Neural cell (in vitro differentiated cells): ENCODE measurements around the gene KCNIP4. TPM values are rescaled to one million over a fixed set of nuclear protein-coding genes. Genes with fewer than 3 reads are reported as not detected.

Source experiments
- H2AFZ ChIP-seq: fragments of 200-600, 300-800 bp; sonication (generic), shearing (Covaris generic); 2 replicates; pipeline ENCODE4 v1.6.0; 2014; ENCODE audit warnings: low read depth, mild to moderate bottlenecking, antibody characterized with exemption, low read length, moderate library complexity
- H3F3A ChIP-seq: fragments of 200-600 bp; shearing (Covaris generic); 2 replicates; pipeline ENCODE4 v1.6.1; 2016; ENCODE audit warnings: mild to moderate bottlenecking, moderate library complexity, mixed read lengths, antibody characterized with exemption, low read length; ENCODE audit not compliant: insufficient read depth, poor library complexity, severe bottlenecking
- H3K27ac ChIP-seq: fragments of 200-600, 300-800 bp; sonication (generic), shearing (Covaris generic); 2 replicates; pipeline ENCODE4 v1.5.1; 2014; ENCODE audit warnings: mild to moderate bottlenecking, low read length, moderate library complexity
- H3K27me3 ChIP-seq: fragments of 300-800, 200-600 bp; sonication (generic), shearing (Covaris generic); 2 replicates; pipeline ENCODE4 v1.6.0; 2014; ENCODE audit warnings: mild to moderate bottlenecking, low read depth, low read length, moderate library complexity; ENCODE audit not compliant: insufficient read depth
- H3K36me3 ChIP-seq: fragments of 300-800, 200-600 bp; sonication (generic), shearing (Covaris generic); 2 replicates; pipeline ENCODE4 v1.5.1; 2014; ENCODE audit warnings: mild to moderate bottlenecking, antibody characterized with exemption, low read length, moderate library complexity; ENCODE audit not compliant: insufficient read depth
- H3K4me2 ChIP-seq: fragments of 300-800, 200-600 bp; sonication (generic), shearing (Covaris generic); 2 replicates; pipeline ENCODE4 v1.6.0; 2014; ENCODE audit warnings: mild to moderate bottlenecking, low read length
- H3K4me3 ChIP-seq: fragments of 300-800, 200-600 bp; sonication (generic), shearing (Covaris generic); 2 replicates; pipeline ENCODE4 v1.5.1; 2014; ENCODE audit warnings: mild to moderate bottlenecking, low read length, moderate library complexity
- H3K79me2 ChIP-seq: fragments of 200-600 bp; shearing (Covaris generic); replicated peaks from 2 replicates; pipeline ENCODE4 v1.6.0; 2014; ENCODE audit warnings: mild to moderate bottlenecking, low read length, moderate library complexity; ENCODE audit not compliant: insufficient read depth
- H3K9ac ChIP-seq: fragments of 300-800, 200-600 bp; sonication (generic), shearing (Covaris generic); 2 replicates; pipeline ENCODE4 v1.6.1; 2016; ENCODE audit warnings: mild to moderate bottlenecking, low read length, mixed read lengths
- H3K9me2 ChIP-seq: fragments of 200-600 bp; shearing (Covaris generic); 2 replicates; pipeline ENCODE4 v1.6.1; 2016; ENCODE audit warnings: mild to moderate bottlenecking, low read length, mixed read lengths; ENCODE audit not compliant: insufficient read depth
- H3K9me3 ChIP-seq: fragments of 200-600, 300-800 bp; sonication (generic), shearing (Covaris generic); 2 replicates; pipeline ENCODE4 v1.6.1; 2016; ENCODE audit warnings: mild to moderate bottlenecking, mixed run types, low read length, moderate library complexity, mixed read lengths
- H4K20me1 ChIP-seq: fragments of 200-600 bp; shearing (Covaris generic); 2 replicates; pipeline ENCODE4 v1.6.1; 2016; ENCODE audit warnings: mild to moderate bottlenecking, mixed run types; ENCODE audit not compliant: insufficient read depth
- EP300 ChIP-seq: fragments of 450-650 bp; conservative IDR thresholded peaks from 2 replicates; pipeline ENCODE4 v1.6.1; 2014; ENCODE audit warnings: antibody characterized with exemption, mild to moderate bottlenecking, moderate library complexity; ENCODE audit not compliant: poor library complexity, severe bottlenecking
- EZH2 ChIP-seq: fragments of 200-600, 300-800 bp; shearing (Covaris generic), sonication (generic); IDR thresholded peaks from 2 replicates; pipeline ENCODE4 v1.6.1; 2014; ENCODE audit warnings: antibody characterized with exemption, low read length, borderline replicate concordance, mild to moderate bottlenecking; ENCODE audit not compliant: insufficient read depth, poor library complexity, severe bottlenecking
- MXI1 ChIP-seq: fragments of 450-650 bp; conservative IDR thresholded peaks from 2 replicates; pipeline ENCODE4 v1.6.1; 2014; ENCODE audit warnings: antibody characterized with exemption, mild to moderate bottlenecking; ENCODE audit not compliant: poor library complexity, severe bottlenecking
- POLR2AphosphoS5 ChIP-seq: IDR thresholded peaks from 2 replicates; pipeline ENCODE4 v1.6.1; 2012
- RAD21 ChIP-seq: fragments of 450-650 bp; conservative IDR thresholded peaks from 2 replicates; pipeline ENCODE4 v1.6.1; 2014; ENCODE audit warnings: antibody characterized with exemption, mild to moderate bottlenecking, moderate library complexity
- REST ChIP-seq: IDR thresholded peaks from 2 replicates; pipeline ENCODE4 v1.6.1; 2012; ENCODE audit warnings: borderline replicate concordance
- SMC3 ChIP-seq: fragments of 450-650 bp; conservative IDR thresholded peaks from 2 replicates; pipeline ENCODE4 v1.6.1; 2014; ENCODE audit warnings: antibody characterized with exemption, mild to moderate bottlenecking, moderate library complexity; ENCODE audit not compliant: poor library complexity
- TAF1 ChIP-seq: IDR thresholded peaks from 2 replicates; pipeline ENCODE4 v1.6.1; 2012; ENCODE audit warnings: low read depth
- polyA plus RNA-seq: library from polyadenylated mRNA; depleted of rRNA; stranded (reverse); fragments of >200 nt; gene quantifications from 2 replicates; pipeline ENCODE4 v1.2.3, GENCODE V29; 2014
- TF ChIP-seq, protein P1 (sequence below): fragments of 450-650 bp; IDR thresholded peaks from 2 replicates; pipeline ENCODE4 v1.5.1; 2014; ENCODE audit warnings: antibody characterized with exemption, mild to moderate bottlenecking, moderate library complexity; ENCODE audit not compliant: poor library complexity, severe bottlenecking

KCNIP4 gene
- polyA plus RNA-seq, 1 donor from 2014 or later, result 22.8 TPM

- H3K4me2 ChIP-seq, result no peak overlapping the region
Observed at GRCh38 chr4:21467551-21467950, 481.0 kb downstream of the KCNIP4 start.

GRCh38 chr4:21457086-21457840 is 491.3 kb downstream of the KCNIP4 start:
- Histone ChIP-seq H3K9ac (no peak overlapping the region), H4K20me1 (no peaks in the 10 kb centered on the region), H3K27me3 (no peaks in the 10 kb centered on the region), H3K36me3 (no peaks in the 10 kb centered on the region), H3K4me3 (no peak overlapping the region), H2AFZ (no peak overlapping the region), H3K27ac (no peak overlapping the region), H3K9me2 (no peaks in the 10 kb centered on the region), H3K79me2 (no peaks in the 10 kb centered on the region), H3F3A (no peaks in the 10 kb centered on the region), H3K4me2 (no peak overlapping the region), H3K9me3 (no peaks in the 10 kb centered on the region)
- TF ChIP-seq POLR2AphosphoS5, result no peak
- TF ChIP-seq RAD21, result no peak
- no peak for TF ChIP-seq SMC3
- no peak for TF ChIP-seq EZH2
- no peak for TF ChIP-seq MXI1
- TF ChIP-seq EP300, result no peak
- TF ChIP-seq TAF1, result no peak
- TF ChIP-seq REST, result no peak
- TF ChIP-seq, protein P1, sequence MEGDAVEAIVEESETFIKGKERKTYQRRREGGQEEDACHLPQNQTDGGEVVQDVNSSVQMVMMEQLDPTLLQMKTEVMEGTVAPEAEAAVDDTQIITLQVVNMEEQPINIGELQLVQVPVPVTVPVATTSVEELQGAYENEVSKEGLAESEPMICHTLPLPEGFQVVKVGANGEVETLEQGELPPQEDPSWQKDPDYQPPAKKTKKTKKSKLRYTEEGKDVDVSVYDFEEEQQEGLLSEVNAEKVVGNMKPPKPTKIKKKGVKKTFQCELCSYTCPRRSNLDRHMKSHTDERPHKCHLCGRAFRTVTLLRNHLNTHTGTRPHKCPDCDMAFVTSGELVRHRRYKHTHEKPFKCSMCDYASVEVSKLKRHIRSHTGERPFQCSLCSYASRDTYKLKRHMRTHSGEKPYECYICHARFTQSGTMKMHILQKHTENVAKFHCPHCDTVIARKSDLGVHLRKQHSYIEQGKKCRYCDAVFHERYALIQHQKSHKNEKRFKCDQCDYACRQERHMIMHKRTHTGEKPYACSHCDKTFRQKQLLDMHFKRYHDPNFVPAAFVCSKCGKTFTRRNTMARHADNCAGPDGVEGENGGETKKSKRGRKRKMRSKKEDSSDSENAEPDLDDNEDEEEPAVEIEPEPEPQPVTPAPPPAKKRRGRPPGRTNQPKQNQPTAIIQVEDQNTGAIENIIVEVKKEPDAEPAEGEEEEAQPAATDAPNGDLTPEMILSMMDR, result no peak

More at GRCh38 chr4:21467551-21467950, 481.0 kb downstream of the KCNIP4 start:
- Histone ChIP-seq H3K79me2 (no peaks in the 10 kb centered on the region), H3K9me2 (no peaks in the 10 kb centered on the region), H4K20me1 (no peaks in the 10 kb centered on the region), H3K36me3 (no peaks in the 10 kb centered on the region), H3K27ac (no peak overlapping the region), H3K9ac (no peak overlapping the region), H2AFZ (no peak overlapping the region), H3F3A (peaks cover 3% of the 10 kb centered on the region), H3K4me3 (no peak overlapping the region), H3K9me3 (no peaks in the 10 kb centered on the region), H3K27me3 (no peaks in the 10 kb centered on the region)
- TF ChIP-seq TAF1 (no peak), SMC3 (no peak), MXI1 (no peak), POLR2AphosphoS5 (no peak)
- TF ChIP-seq, protein P1, result no peak
